DMS153 treated with DMSO at 0.1 percent for 48 hours (cell line): ENCODE data around the gene C4orf54.

Experiments
- DNase-seq: peaks from one replicate; lab custom pipeline; 2025; ENCODE audit not compliant: unreplicated experiment; lab: John Stamatoyannopoulos, UW

Gene C4orf54

GRCh38 chr4:99652596-99653436 is 4.8 kb downstream of the C4orf54 start:
- DNase-seq, result peak; percentile 29

GRCh38 chr4:99651811-99652485 is 5.7 kb downstream of the C4orf54 start:
- DNase-seq, result no peak

- no peak for DNase-seq
Observed at GRCh38 chr4:99651016-99651769, 6.4 kb downstream of the C4orf54 start.

- no peak for DNase-seq
Observed at GRCh38 chr4:99649778-99650177, 7.8 kb downstream of the C4orf54 start.

GRCh38 chr4:99649208-99649607 is 8.4 kb downstream of the C4orf54 start:
- DNase-seq, result no peak

- no peak for DNase-seq
Observed at GRCh38 chr4:99648321-99648720, 9.3 kb downstream of the C4orf54 start.

- no peak for DNase-seq
Observed at GRCh38 chr4:99647071-99647470, 10.6 kb downstream of the C4orf54 start.

GRCh38 chr4:99645638-99646037 is 12.0 kb downstream of the C4orf54 start:
- DNase-seq, result no peak

- DNase-seq, result no peak
Observed at GRCh38 chr4:99645036-99645435, 12.6 kb downstream of the C4orf54 start.

- no peak for DNase-seq
Observed at GRCh38 chr4:99644453-99644852, 13.2 kb downstream of the C4orf54 start.

- DNase-seq, result no peak
Observed at GRCh38 chr4:99642725-99643489, 14.7 kb downstream of the C4orf54 start.

- DNase-seq, result no peak
Observed at GRCh38 chr4:99640676-99641075, 17.0 kb downstream of the C4orf54 start.

GRCh38 chr4:99637174-99637573 is 20.5 kb downstream of the C4orf54 start:
- no peak for DNase-seq

- DNase-seq, result no peak
Observed at GRCh38 chr4:99636422-99636821, 21.2 kb downstream of the C4orf54 start.

- DNase-seq, result no peak
Observed at GRCh38 chr4:99635601-99636000, 22.0 kb downstream of the C4orf54 start.

GRCh38 chr4:99634742-99635360 is 22.8 kb downstream of the C4orf54 start:
- DNase-seq, result no peak

- no peak for DNase-seq
Observed at GRCh38 chr4:99633772-99634171, 23.9 kb downstream of the C4orf54 start.

- no peak for DNase-seq
Observed at GRCh38 chr4:99630857-99631360, 26.7 kb downstream of the C4orf54 start.

GRCh38 chr4:99629962-99630554 is 27.6 kb downstream of the C4orf54 start:
- no peak for DNase-seq

GRCh38 chr4:99628040-99628439 is 29.6 kb downstream of the C4orf54 start:
- DNase-seq, result no peak
